Measurements from ENCODE around the gene INPP5A. TPM values are rescaled to one million over a fixed set of nuclear protein-coding genes. Genes with fewer than 3 reads are reported as not detected.

INPP5A gene
- total RNA-seq, 2 experiments from 2014 or later: 7.4 to 7.5 TPM

- Mint-ChIP-seq H3K4me3 (no peak overlapping the region), H3K36me3 (peaks cover 21% of the 10 kb centered on the region), H3K27me3 (no peaks in the 10 kb centered on the region), H3K27ac (no peak overlapping the region), H3K9me3 (peaks cover 16% of the 10 kb centered on the region), H3K4me1 (ENCODE audit: low read depth) (no peaks in the 10 kb centered on the region)
- ChIA-PET CTCF (no interaction called here), POLR2A (no interaction called here)
- intact Hi-C loops (cut with micrococcal nuclease): no loop called here
- no peak for DNase-seq
These were observed 168.4 kb downstream of the INPP5A start for GRCh38 chr10:132705943-132706342.

- intact Hi-C loops (cut with micrococcal nuclease): no loop called here
- Mint-ChIP-seq H3K9me3 (peaks cover 16% of the 10 kb centered on the region), H3K4me1 (ENCODE audit: low read depth) (no peaks in the 10 kb centered on the region), H3K36me3 (peaks cover 21% of the 10 kb centered on the region), H3K27me3 (no peaks in the 10 kb centered on the region), H3K27ac (no peak overlapping the region), H3K4me3 (no peak overlapping the region)
- POLR2A ChIA-PET: no interaction called here
- CTCF ChIA-PET: no interaction called here
- no peak for DNase-seq
These were observed 169.1 kb downstream of the INPP5A start for GRCh38 chr10:132706701-132707100.

GRCh38 chr10:132707121-132707775 is 169.7 kb downstream of the INPP5A start:
- H3K27me3 Mint-ChIP-seq: no peaks in the 10 kb centered on the region
- POLR2A ChIA-PET: no interaction called here

GRCh38 chr10:132707776-132708171 is 170.2 kb downstream of the INPP5A start:
- H3K4me3 Mint-ChIP-seq: no peak overlapping the region
- H3K4me1 Mint-ChIP-seq (ENCODE audit: low read depth): no peaks in the 10 kb centered on the region
- no peak for DNase-seq
- H3K27me3 Mint-ChIP-seq: no peaks in the 10 kb centered on the region
- CTCF ChIA-PET: no interaction called here
- intact Hi-C loops (cut with micrococcal nuclease): no loop called here
- POLR2A ChIA-PET: no interaction called here
- H3K27ac Mint-ChIP-seq: no peak overlapping the region
- peaks cover 23% of the 10 kb centered on the region for H3K36me3 Mint-ChIP-seq
- H3K9me3 Mint-ChIP-seq: peaks cover 19% of the 10 kb centered on the region

More at GRCh38 chr10:132707121-132707775, 169.7 kb downstream of the INPP5A start:
- Mint-ChIP-seq H3K4me3 (no peak overlapping the region), H3K27ac (no peak overlapping the region), H3K36me3 (peaks cover 21% of the 10 kb centered on the region), H3K9me3 (peaks cover 18% of the 10 kb centered on the region), H3K4me1 (ENCODE audit: low read depth) (no peaks in the 10 kb centered on the region)
- no peak for DNase-seq
- intact Hi-C loops (cut with micrococcal nuclease): no loop called here
- CTCF ChIA-PET: no interaction called here

GRCh38 chr10:132708441-132708840 is 170.9 kb downstream of the INPP5A start:
- no peaks in the 10 kb centered on the region for H3K27me3 Mint-ChIP-seq
- no peak overlapping the region for H3K27ac Mint-ChIP-seq
- intact Hi-C loops (cut with micrococcal nuclease): no loop called here
- peaks cover 19% of the 10 kb centered on the region for H3K9me3 Mint-ChIP-seq
- ChIA-PET POLR2A (no interaction called here), CTCF (no interaction called here)
- no peaks in the 10 kb centered on the region for H3K4me1 Mint-ChIP-seq (ENCODE audit: low read depth)
- H3K4me3 Mint-ChIP-seq: no peak overlapping the region
- H3K36me3 Mint-ChIP-seq: peaks cover 23% of the 10 kb centered on the region
- no peak for DNase-seq

- H3K36me3 Mint-ChIP-seq: peaks cover 23% of the 10 kb centered on the region
- POLR2A ChIA-PET: no interaction called here
- no peaks in the 10 kb centered on the region for H3K27me3 Mint-ChIP-seq
- CTCF ChIA-PET: no interaction called here
- intact Hi-C loops (cut with micrococcal nuclease): no loop called here
- no peak for DNase-seq
- no peak overlapping the region for H3K27ac Mint-ChIP-seq
- H3K4me3 Mint-ChIP-seq: no peak overlapping the region
- no peaks in the 10 kb centered on the region for H3K4me1 Mint-ChIP-seq (ENCODE audit: low read depth)
- H3K9me3 Mint-ChIP-seq: peaks cover 19% of the 10 kb centered on the region
These were observed 171.3 kb downstream of the INPP5A start for GRCh38 chr10:132708936-132709335.

GRCh38 chr10:132709471-132709951 is 171.9 kb downstream of the INPP5A start:
- H3K27ac Mint-ChIP-seq: no peak overlapping the region
- no peak for DNase-seq
- H3K4me3 Mint-ChIP-seq: no peak overlapping the region
- H3K27me3 Mint-ChIP-seq: no peaks in the 10 kb centered on the region
- H3K36me3 Mint-ChIP-seq: peaks cover 23% of the 10 kb centered on the region
- H3K4me1 Mint-ChIP-seq (ENCODE audit: low read depth): no peaks in the 10 kb centered on the region
- peaks cover 18% of the 10 kb centered on the region for H3K9me3 Mint-ChIP-seq
- ChIA-PET POLR2A (no interaction called here), CTCF (no interaction called here)
- intact Hi-C loops (cut with micrococcal nuclease): no loop called here

- no peaks in the 10 kb centered on the region for H3K4me1 Mint-ChIP-seq (ENCODE audit: low read depth)
- H3K4me3 Mint-ChIP-seq: no peak overlapping the region
- intact Hi-C loops (cut with micrococcal nuclease): no loop called here
- ChIA-PET POLR2A (no interaction called here), CTCF (no interaction called here)
- DNase-seq: no peak
- no peaks in the 10 kb centered on the region for H3K27me3 Mint-ChIP-seq
- H3K36me3 Mint-ChIP-seq: peaks cover 23% of the 10 kb centered on the region
- H3K9me3 Mint-ChIP-seq: peaks cover 17% of the 10 kb centered on the region
- peak overlapping the region; percentile 4 for H3K27ac Mint-ChIP-seq
These were observed 172.6 kb downstream of the INPP5A start for GRCh38 chr10:132710036-132710686.

GRCh38 chr10:132710746-132711612 is 173.4 kb downstream of the INPP5A start:
- Mint-ChIP-seq H3K4me3 (no peak overlapping the region), H3K27me3 (no peaks in the 10 kb centered on the region), H3K4me1 (ENCODE audit: low read depth) (no peaks in the 10 kb centered on the region), H3K36me3 (peaks cover 16% of the 10 kb centered on the region), H3K27ac (no peak overlapping the region), H3K9me3 (peaks cover 9% of the 10 kb centered on the region)
- intact Hi-C loops (cut with micrococcal nuclease): no loop called here
- ChIA-PET CTCF (no interaction called here), POLR2A (no interaction called here)
- DNase-seq: no peak

GRCh38 chr10:132711613-132712121 is 174.1 kb downstream of the INPP5A start:
- no peak overlapping the region for H3K27ac Mint-ChIP-seq
- CTCF ChIA-PET: no interaction called here
- H3K4me1 Mint-ChIP-seq (ENCODE audit: low read depth): no peaks in the 10 kb centered on the region
- no peak for DNase-seq
- peaks cover 3% of the 10 kb centered on the region for H3K9me3 Mint-ChIP-seq
- POLR2A ChIA-PET: no interaction called here
- intact Hi-C loops (cut with micrococcal nuclease): no loop called here
- no peaks in the 10 kb centered on the region for H3K27me3 Mint-ChIP-seq
- H3K36me3 Mint-ChIP-seq: peaks cover 11% of the 10 kb centered on the region
- H3K4me3 Mint-ChIP-seq: no peak overlapping the region

GRCh38 chr10:132712291-132712690 is 174.7 kb downstream of the INPP5A start:
- ChIA-PET POLR2A (no interaction called here), CTCF (no interaction called here)
- H3K4me1 Mint-ChIP-seq (ENCODE audit: low read depth): no peaks in the 10 kb centered on the region
- no peak overlapping the region for H3K27ac Mint-ChIP-seq
- H3K9me3 Mint-ChIP-seq: peaks cover 3% of the 10 kb centered on the region
- H3K4me3 Mint-ChIP-seq: no peak overlapping the region
- DNase-seq: no peak
- intact Hi-C loops (cut with micrococcal nuclease): no loop called here
- H3K36me3 Mint-ChIP-seq: peaks cover 11% of the 10 kb centered on the region
- no peaks in the 10 kb centered on the region for H3K27me3 Mint-ChIP-seq

- intact Hi-C loops (cut with micrococcal nuclease): no loop called here
- H3K36me3 Mint-ChIP-seq: peaks cover 11% of the 10 kb centered on the region
- no peaks in the 10 kb centered on the region for H3K4me1 Mint-ChIP-seq (ENCODE audit: low read depth)
- peaks cover 3% of the 10 kb centered on the region for H3K9me3 Mint-ChIP-seq
- CTCF ChIA-PET: no interaction called here
- POLR2A ChIA-PET: no interaction called here
- no peak for DNase-seq
- H3K27ac Mint-ChIP-seq: no peak overlapping the region
- no peaks in the 10 kb centered on the region for H3K27me3 Mint-ChIP-seq
- no peak overlapping the region for H3K4me3 Mint-ChIP-seq
These were observed 175.2 kb downstream of the INPP5A start for GRCh38 chr10:132712743-132713142.
